ENCODE measurements around the gene MAD1L1.

MAD1L1 gene

GRCh38 chr7:2253021-2253420 lies 20.3 kb upstream of the MAD1L1 start:
- TF ChIP-seq CTCF (conservative IDR thresholded peaks at IDR 0.05) = no peak
- no peak overlapping the region for H3K27ac ChIP-seq

GRCh38 chr7:2251841-2252771 lies 19.4 kb upstream of the MAD1L1 start:
- TF ChIP-seq CTCF (conservative IDR thresholded peaks at IDR 0.05) = no peak
- H3K27ac ChIP-seq = no peak overlapping the region

- no peak overlapping the region for H3K27ac ChIP-seq
- no peak for TF ChIP-seq CTCF (conservative IDR thresholded peaks at IDR 0.05)
Measured at GRCh38 chr7:2251381-2251780, 18.6 kb upstream of the MAD1L1 start.

- H3K27ac ChIP-seq = no peak overlapping the region
- no peak for TF ChIP-seq CTCF (conservative IDR thresholded peaks at IDR 0.05)
Measured at GRCh38 chr7:2249744-2250323, 17.1 kb upstream of the MAD1L1 start.

- TF ChIP-seq CTCF (conservative IDR thresholded peaks at IDR 0.05) = no peak
- H3K27ac ChIP-seq = no peak overlapping the region
Measured at GRCh38 chr7:2248984-2249694, 16.4 kb upstream of the MAD1L1 start.

- TF ChIP-seq CTCF (conservative IDR thresholded peaks at IDR 0.05) = peak; percentile 78
- H3K27ac ChIP-seq = no peak overlapping the region
Measured at GRCh38 chr7:2247141-2247995, 14.6 kb upstream of the MAD1L1 start.
